IMR-90 (cell line): ENCODE measurements around the gene HSFX2. TPM values are rescaled to one million over a fixed set of nuclear protein-coding genes. Genes with fewer than 3 reads are reported as not detected.

ENCODE experiments used
- ATAC-seq: fragments of 200-7000 bp; cut with Tn5 transposase; 2 replicates; pipeline ENCODE4 v1.9.1; 2020; ENCODE audit warnings: low read depth, mild to moderate bottlenecking, moderate library complexity
- BruUV-seq: library from RNA; stranded (reverse); fragments of 400-500 nt; replicated peaks from 2 replicates; lab custom pipeline; 2021; lab: Mats Ljungman, UMichigan
- CTCF ChIA-PET: fragments of 300-600 bp; formaldehyde crosslinking; extraction: SDS; loops from one replicate; lab custom pipeline; 2021; ENCODE audit warnings: antibody characterized with exemption; lab: Yijun Ruan, JAX
- POLR2A ChIA-PET: fragments of 300-600 bp; sonication (Branson Sonifier 250); formaldehyde crosslinking; loops from one replicate; lab custom pipeline; 2022; ENCODE audit warnings: antibody characterized with exemption; ENCODE audit not compliant: unreplicated experiment; lab: Charles Lee
- DNase-seq: peaks from one replicate; pipeline ENCODE4 v3.0.0; 2013
- H2AFZ ChIP-seq: replicated peaks from 2 replicates; pipeline ENCODE3; 2013; ENCODE audit warnings: low read length, mild to moderate bottlenecking; ENCODE audit not compliant: poor library complexity
- H2AK5ac ChIP-seq: 2 replicates; pipeline ENCODE4 v1.6.1; 2013; ENCODE audit warnings: low read depth, low read length, inconsistent platforms
- H2AK9ac ChIP-seq: replicated peaks from 2 replicates; pipeline ENCODE3; 2013; ENCODE audit warnings: mild to moderate bottlenecking, low read depth, low read length, moderate library complexity; ENCODE audit not compliant: poor library complexity
- H2BK120ac ChIP-seq: 2 replicates; pipeline ENCODE4 v1.6.1; 2013; ENCODE audit warnings: low read depth, low read length, inconsistent platforms
- H2BK15ac ChIP-seq: 3 replicates; pipeline ENCODE4 v1.6.1; 2013; ENCODE audit warnings: low read depth, low read length, inconsistent platforms
- H2BK20ac ChIP-seq: 2 replicates; pipeline ENCODE4 v1.6.1; 2013; ENCODE audit warnings: low read depth, mild to moderate bottlenecking, inconsistent platforms, low read length, moderate library complexity
- H2BK5ac ChIP-seq: 2 replicates; pipeline ENCODE4 v1.6.1; 2013; ENCODE audit warnings: mild to moderate bottlenecking, low read depth, low read length, inconsistent platforms; ENCODE audit not compliant: poor library complexity, severe bottlenecking
- H3K14ac ChIP-seq: replicated peaks from 2 replicates; pipeline ENCODE4 v1.6.1; 2013; ENCODE audit warnings: low read depth, low read length, inconsistent platforms
- H3K18ac ChIP-seq: 2 replicates; pipeline ENCODE4 v1.6.1; 2013; ENCODE audit warnings: low read depth, low read length, control low read depth
- H3K23ac ChIP-seq: 2 replicates; pipeline ENCODE4 v1.6.1; 2013; ENCODE audit warnings: low read depth, low read length, inconsistent platforms
- H3K27ac ChIP-seq: 2 replicates; pipeline ENCODE4 v1.5.1; 2013; ENCODE audit warnings: mild to moderate bottlenecking, control low read depth, low read length; ENCODE audit not compliant: insufficient read depth
- H3K27me3 ChIP-seq: 2 replicates; pipeline ENCODE4 v1.6.1; 2013; ENCODE audit warnings: low read length; ENCODE audit not compliant: control insufficient read depth, insufficient read depth
- H3K36me3 ChIP-seq: 2 replicates; pipeline ENCODE4 v1.6.1; 2013; ENCODE audit warnings: low read length, mixed read lengths; ENCODE audit not compliant: control insufficient read depth, insufficient read depth
- H3K4ac ChIP-seq: 2 replicates; pipeline ENCODE4 v1.6.1; 2013; ENCODE audit warnings: low read depth, low read length, inconsistent platforms
- H3K4me1 ChIP-seq: 2 replicates; pipeline ENCODE4 v1.6.1; 2013; ENCODE audit warnings: low read length, mixed read lengths; ENCODE audit not compliant: control insufficient read depth, insufficient read depth
- H3K4me2 ChIP-seq: 2 replicates; pipeline ENCODE4 v1.6.1; 2013; ENCODE audit warnings: low read depth, mild to moderate bottlenecking, control low read depth, low read length, moderate library complexity
- H3K4me3 ChIP-seq: 2 replicates; pipeline ENCODE4 v1.5.1; 2013; ENCODE audit warnings: low read depth, mild to moderate bottlenecking, control low read depth, low read length, moderate library complexity; ENCODE audit not compliant: insufficient read depth
- H3K56ac ChIP-seq: 2 replicates; pipeline ENCODE4 v1.6.1; 2013; ENCODE audit warnings: low read length, inconsistent platforms; ENCODE audit not compliant: insufficient read depth; ENCODE audit errors: extremely low read depth
- H3K79me1 ChIP-seq, 2 experiments: 2 replicates each; pipeline ENCODE4 v1.6.1; 2013; ENCODE audit warnings: low read length in 2 of 2, inconsistent platforms in 1 of 2, low read depth in 1 of 2
- H3K9ac ChIP-seq: 2 replicates; pipeline ENCODE4 v1.6.1; 2013; ENCODE audit warnings: low read depth, low read length, control low read depth
- H3K9me1 ChIP-seq: 2 replicates; pipeline ENCODE4 v1.6.1; 2013; ENCODE audit warnings: low read length, inconsistent platforms; ENCODE audit not compliant: insufficient read depth
- H3K9me3 ChIP-seq: 2 replicates; pipeline ENCODE4 v1.6.1; 2013; ENCODE audit warnings: low read length; ENCODE audit not compliant: control insufficient read depth, insufficient read depth
- H4K20me1 ChIP-seq: 2 replicates; pipeline ENCODE4 v1.6.1; 2013; ENCODE audit warnings: low read length, inconsistent platforms; ENCODE audit not compliant: insufficient read depth
- H4K5ac ChIP-seq: 2 replicates; pipeline ENCODE4 v1.6.1; 2013; ENCODE audit warnings: mild to moderate bottlenecking, low read depth, low read length, control low read depth
- H4K8ac ChIP-seq, 2 experiments: 2 replicates each; pipeline ENCODE4 v1.6.1; 2013; ENCODE audit warnings: low read depth in 2 of 2, low read length in 2 of 2, control low read depth in 1 of 2, inconsistent platforms in 1 of 2
- H4K91ac ChIP-seq: 2 replicates; pipeline ENCODE4 v1.6.1; 2013; ENCODE audit warnings: low read depth, low read length, inconsistent platforms; ENCODE audit not compliant: insufficient read depth
- BHLHE40 ChIP-seq: fragments of 150-350 bp; IDR thresholded peaks from 2 replicates; pipeline ENCODE4 v1.6.1; 2016; ENCODE audit warnings: mild to moderate bottlenecking, low read depth, low read length
- CEBPB ChIP-seq: IDR thresholded peaks from 2 replicates; pipeline ENCODE4 v1.6.1; 2012; ENCODE audit warnings: low read depth, low read length, improper control_type of control experiment
- CHD1 ChIP-seq: IDR thresholded peaks from 2 replicates; pipeline ENCODE4 v1.6.1; 2012; ENCODE audit warnings: low read depth, low read length, improper control_type of control experiment
- FOS ChIP-seq: fragments of 150-350 bp; IDR thresholded peaks from 2 replicates; pipeline ENCODE4 v1.6.1; 2016; ENCODE audit warnings: low read depth, low read length
- MAFK ChIP-seq: IDR thresholded peaks from 2 replicates; pipeline ENCODE4 v1.6.1; 2012; ENCODE audit warnings: low read depth, low read length, improper control_type of control experiment
- MAZ ChIP-seq: IDR thresholded peaks from 2 replicates; pipeline ENCODE4 v1.6.1; 2012; ENCODE audit warnings: low read depth, mild to moderate bottlenecking, low read length, improper control_type of control experiment, moderate library complexity, borderline replicate concordance
- MXI1 ChIP-seq: IDR thresholded peaks from 2 replicates; pipeline ENCODE4 v1.6.1; 2012; ENCODE audit warnings: low read depth, mild to moderate bottlenecking, low read length, moderate library complexity, borderline replicate concordance
- NFE2L2 ChIP-seq: fragments of 150-350 bp; IDR thresholded peaks from 2 replicates; pipeline ENCODE4 v1.6.1; 2016; ENCODE audit warnings: low read depth, mild to moderate bottlenecking, low read length
- POLR2A ChIP-seq: IDR thresholded peaks from 2 replicates; pipeline ENCODE4 v1.6.1; 2012; ENCODE audit warnings: mild to moderate bottlenecking, low read depth, low read length
- RAD21 ChIP-seq: IDR thresholded peaks from 2 replicates; pipeline ENCODE4 v1.6.1; 2012; ENCODE audit warnings: low read length, improper control_type of control experiment
- RCOR1 ChIP-seq: IDR thresholded peaks from 2 replicates; pipeline ENCODE4 v1.6.1; 2012; ENCODE audit warnings: mild to moderate bottlenecking, low read length, improper control_type of control experiment; ENCODE audit not compliant: insufficient replicate concordance
- RFX5 ChIP-seq: IDR thresholded peaks from 2 replicates; pipeline ENCODE4 v1.8.0; 2012; ENCODE audit warnings: low read depth, mild to moderate bottlenecking, low read length, moderate library complexity
- SMC3 ChIP-seq: fragments of 150-350 bp; IDR thresholded peaks from 2 replicates; pipeline ENCODE4 v1.6.1; 2016; ENCODE audit warnings: low read depth, mild to moderate bottlenecking, antibody characterized with exemption, low read length, moderate library complexity
- USF2 ChIP-seq: fragments of 150-350 bp; IDR thresholded peaks from 2 replicates; pipeline ENCODE4 v1.6.1; 2017; ENCODE audit warnings: mild to moderate bottlenecking, antibody characterized with exemption, low read length, low read depth
- WGBS, 2 experiments: methylation state at CpG; one replicate each; pipeline versions ENCODE4 v1.1.5 to v1.1.7; 2013; ENCODE audit warnings: missing lambda C conversion rate in 2 of 2; ENCODE audit not compliant: insufficient read length in 1 of 2; ENCODE audit errors: extremely low coverage in 2 of 2; 5-methylcytosine and 5-hydroxymethylcytosine counted together
- dilution Hi-C: fragments of 300-500 bp; cut with HindIII; formaldehyde crosslinking; loops from one replicate; pipeline ENCODE4 v1.14.3; 2018; ENCODE audit warnings: low sequenced_read_pairs; ENCODE audit not compliant: unreplicated experiment
- in situ Hi-C: fragments of 300-500 bp; cut with MboI; formaldehyde crosslinking; loops from 3 replicates; pipeline ENCODE4 v1.14.3; 2019; ENCODE audit warnings: low sequenced_read_pairs, inconsistent platforms, mixed read lengths
- intact Hi-C: fragments of 100-400 bp; cut with micrococcal nuclease; formaldehyde crosslinking; loops from 2 replicates; pipeline ENCODE4 v1.10.0; 2022
- polyA plus RNA-seq, 3 experiments: library from polyadenylated mRNA; depleted of rRNA; stranded (reverse); fragments of >200 nt; gene quantifications; 2 replicates each; pipeline ENCODE4 v1.2.3, GENCODE V29; 2012; ENCODE audit warnings: low replicate concordance in 1 of 3
- total RNA-seq: library from RNA; depleted of rRNA; stranded (reverse); fragments of >200 nt; gene quantifications from 2 replicates; pipeline ENCODE4 v1.2.3, GENCODE V29; 2012
- TF ChIP-seq, protein P1 (sequence below): fragments of 150-350 bp; IDR thresholded peaks from 2 replicates; pipeline ENCODE4 v1.6.1; 2016; ENCODE audit warnings: low read depth, mild to moderate bottlenecking, low read length, moderate library complexity, borderline replicate concordance
- TF ChIP-seq, protein P2 (sequence below): conservative IDR thresholded peaks from 2 replicates; pipeline ENCODE4 v1.5.1; 2012; ENCODE audit warnings: mild to moderate bottlenecking, low read depth, low read length, improper control_type of control experiment

The HSFX2 gene
- total and polyA plus RNA-seq, 2 of the 4 experiments (the other 2 are of a cell fraction) = 0.36 TPM; not detected in 1

- Histone ChIP-seq H3K4me3 (no peak overlapping the region), H2AK5ac (no peak overlapping the region), H2BK20ac (no peak overlapping the region), H3K9ac (no peak overlapping the region), H3K9me3 (no peaks in the 10 kb centered on the region), H3K14ac (no peak overlapping the region), H2BK120ac (no peak overlapping the region), H4K91ac (no peak overlapping the region), H3K4me1 (no peaks in the 10 kb centered on the region), H3K4ac (no peak overlapping the region), H3K23ac (no peak overlapping the region), H3K18ac (no peak overlapping the region), H2AK9ac (no peak overlapping the region), H3K27me3 (peaks cover 7% of the 10 kb centered on the region), H4K5ac (no peak overlapping the region), H4K8ac (no peak overlapping the region), H3K9me1 (no peaks in the 10 kb centered on the region), H3K4me2 (no peak overlapping the region), H2BK5ac (no peak overlapping the region), H4K20me1 (no peaks in the 10 kb centered on the region), H3K27ac (no peak overlapping the region), H3K36me3 (no peaks in the 10 kb centered on the region), H2AFZ (no peak overlapping the region), H3K56ac (no peak overlapping the region), H3K79me1 (no peaks in the 10 kb centered on the region), H2BK15ac (no peak overlapping the region)
- no TSS peak for BruUV-seq
- TF ChIP-seq CEBPB = no peak
- no peak for TF ChIP-seq POLR2A
- no peak for TF ChIP-seq BHLHE40
- TF ChIP-seq, protein P1, sequence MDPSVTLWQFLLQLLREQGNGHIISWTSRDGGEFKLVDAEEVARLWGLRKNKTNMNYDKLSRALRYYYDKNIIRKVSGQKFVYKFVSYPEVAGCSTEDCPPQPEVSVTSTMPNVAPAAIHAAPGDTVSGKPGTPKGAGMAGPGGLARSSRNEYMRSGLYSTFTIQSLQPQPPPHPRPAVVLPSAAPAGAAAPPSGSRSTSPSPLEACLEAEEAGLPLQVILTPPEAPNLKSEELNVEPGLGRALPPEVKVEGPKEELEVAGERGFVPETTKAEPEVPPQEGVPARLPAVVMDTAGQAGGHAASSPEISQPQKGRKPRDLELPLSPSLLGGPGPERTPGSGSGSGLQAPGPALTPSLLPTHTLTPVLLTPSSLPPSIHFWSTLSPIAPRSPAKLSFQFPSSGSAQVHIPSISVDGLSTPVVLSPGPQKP = no peak
- TF ChIP-seq SMC3 = no peak
- TF ChIP-seq FOS = no peak
- no peak for TF ChIP-seq NFE2L2
- TF ChIP-seq MXI1 = no peak
- no peak for TF ChIP-seq CHD1
- no peak for TF ChIP-seq USF2
- no peak for TF ChIP-seq RFX5
- TF ChIP-seq RAD21 = no peak
- TF ChIP-seq, protein P2, sequence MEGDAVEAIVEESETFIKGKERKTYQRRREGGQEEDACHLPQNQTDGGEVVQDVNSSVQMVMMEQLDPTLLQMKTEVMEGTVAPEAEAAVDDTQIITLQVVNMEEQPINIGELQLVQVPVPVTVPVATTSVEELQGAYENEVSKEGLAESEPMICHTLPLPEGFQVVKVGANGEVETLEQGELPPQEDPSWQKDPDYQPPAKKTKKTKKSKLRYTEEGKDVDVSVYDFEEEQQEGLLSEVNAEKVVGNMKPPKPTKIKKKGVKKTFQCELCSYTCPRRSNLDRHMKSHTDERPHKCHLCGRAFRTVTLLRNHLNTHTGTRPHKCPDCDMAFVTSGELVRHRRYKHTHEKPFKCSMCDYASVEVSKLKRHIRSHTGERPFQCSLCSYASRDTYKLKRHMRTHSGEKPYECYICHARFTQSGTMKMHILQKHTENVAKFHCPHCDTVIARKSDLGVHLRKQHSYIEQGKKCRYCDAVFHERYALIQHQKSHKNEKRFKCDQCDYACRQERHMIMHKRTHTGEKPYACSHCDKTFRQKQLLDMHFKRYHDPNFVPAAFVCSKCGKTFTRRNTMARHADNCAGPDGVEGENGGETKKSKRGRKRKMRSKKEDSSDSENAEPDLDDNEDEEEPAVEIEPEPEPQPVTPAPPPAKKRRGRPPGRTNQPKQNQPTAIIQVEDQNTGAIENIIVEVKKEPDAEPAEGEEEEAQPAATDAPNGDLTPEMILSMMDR = no peak
- TF ChIP-seq MAZ = no peak
- TF ChIP-seq MAFK = no peak
- no peak for TF ChIP-seq RCOR1
- DNase-seq (no peak), ATAC-seq (no peak)
- ChIA-PET CTCF (no interaction called here), POLR2A (no interaction called here)
- WGBS, 2 experiments = 27% methylated on average over 2 of the region's 7 CpGs; no CpG with 5 or more reads in 1 of the 2 experiments
- dilution Hi-C loops (no loop called here), intact Hi-C loops (no loop called here), in situ Hi-C loops (no loop called here)
Observed at GRCh38 chrX:149567621-149568417, 27.3 kb downstream of the HSFX2 start.
